ENCODE results near the gene PRDM16.

Gene PRDM16

DNA sequence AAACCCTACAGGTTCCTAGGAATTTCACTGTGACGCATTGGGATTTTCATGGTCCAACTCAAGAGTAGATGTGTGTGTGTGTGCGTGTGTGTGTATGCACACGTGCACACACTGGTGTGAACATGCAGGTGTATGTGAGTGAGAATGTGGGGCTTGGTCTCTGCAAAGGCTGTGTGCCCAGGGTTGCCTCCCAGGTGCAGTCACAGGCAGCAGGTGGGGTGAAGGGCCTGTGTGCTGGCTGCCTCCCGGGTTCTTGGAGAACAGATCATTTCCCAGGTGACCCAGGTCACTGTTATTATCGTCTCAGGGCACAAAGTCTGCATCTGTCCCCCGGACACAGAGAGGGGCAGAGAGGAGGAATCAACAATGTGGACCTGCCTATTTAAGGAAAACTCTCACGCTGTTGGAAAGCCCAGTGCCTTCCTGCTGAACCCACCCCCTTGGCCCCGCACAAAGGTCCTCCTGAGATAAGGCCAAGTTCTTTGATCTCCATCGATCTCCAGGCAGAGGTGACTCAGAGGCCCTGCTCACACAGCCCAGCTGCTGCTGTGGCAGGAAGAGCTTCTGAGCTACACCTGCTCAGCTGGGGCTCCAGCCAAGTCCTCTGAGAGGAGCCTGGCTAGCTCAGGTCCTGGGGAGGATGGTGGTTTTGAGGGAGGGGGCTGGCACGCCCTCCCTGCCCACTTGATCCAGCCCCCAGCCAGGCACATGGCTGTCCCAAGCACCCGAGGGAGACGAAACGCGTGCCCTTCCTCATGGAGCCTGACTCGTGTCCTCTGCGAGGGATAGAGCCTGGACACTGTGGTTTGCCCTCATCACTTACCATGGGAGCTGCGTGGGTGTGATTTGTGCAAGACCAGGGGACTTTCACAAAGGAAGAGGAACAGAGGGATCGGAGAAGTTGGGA lies 251.5 kb downstream of the PRDM16 start:
- H3K27me3 ChIP-seq (replicated peaks; ENCODE audit: control insufficient read depth, insufficient read depth, low read length, poor library complexity, severe bottlenecking), result peaks cover 3% of the 10 kb centered on the region
- DNase-seq, result no peak
- no peaks in the 10 kb centered on the region for H3K36me3 ChIP-seq (ENCODE audit: control insufficient read depth, insufficient read depth, low read length)
- no peaks in the 10 kb centered on the region for H3K4me1 ChIP-seq (ENCODE audit: control insufficient read depth, insufficient read depth, low read length, poor library complexity, severe bottlenecking)
- no peak overlapping the region for H3K4me3 ChIP-seq (ENCODE audit: insufficient read depth, low read depth, low read length, poor library complexity, severe bottlenecking)
- peaks cover 4% of the 10 kb centered on the region for H3K9me3 ChIP-seq (ENCODE audit: control insufficient read depth, low read length)
- no peak overlapping the region for H3K27ac ChIP-seq (ENCODE audit: insufficient read depth, low read length, poor library complexity, severe bottlenecking)

DNA sequence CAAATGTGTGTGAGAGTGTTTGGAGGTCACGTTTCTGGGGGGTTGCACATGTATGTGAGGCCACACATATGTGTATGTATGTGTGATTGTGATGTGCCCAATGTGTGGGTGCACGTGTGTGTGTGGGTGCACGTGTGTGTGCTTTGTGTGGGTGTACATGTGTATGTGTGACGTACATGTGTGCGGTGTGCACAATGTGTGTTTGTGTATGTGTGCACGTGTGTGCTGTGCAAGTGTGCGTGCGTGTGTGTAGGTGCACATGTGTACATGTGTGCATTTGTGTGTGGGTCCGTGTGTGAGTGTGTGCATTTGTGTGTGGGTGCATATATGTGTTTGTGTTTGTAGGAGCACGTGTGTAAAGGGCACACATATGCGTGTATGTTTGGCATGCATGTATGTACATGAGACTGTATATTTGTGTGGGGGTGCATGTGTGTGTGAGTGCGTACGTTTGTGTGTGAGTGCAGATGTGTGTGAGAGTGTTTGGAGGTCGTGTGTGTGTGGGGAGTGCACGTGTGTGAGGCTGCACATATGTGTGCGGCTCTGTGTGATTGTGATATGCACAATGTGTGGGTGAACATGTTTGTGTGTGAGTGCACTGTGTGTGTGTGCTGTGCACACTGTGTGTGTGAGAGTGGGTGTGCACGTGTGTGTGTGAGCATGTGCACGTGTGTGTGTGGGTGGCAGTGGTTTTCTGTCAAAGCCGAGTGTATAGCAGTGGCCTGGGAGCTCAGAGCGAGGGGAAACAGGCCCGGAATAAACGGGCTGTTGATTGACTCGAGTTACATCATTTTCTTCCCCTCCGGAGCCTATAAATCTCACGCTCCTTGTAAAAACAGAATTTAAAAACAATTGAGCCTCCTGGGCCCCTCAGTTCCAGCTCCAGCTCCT lies 252.8 kb downstream of the PRDM16 start:
- DNase-seq, result no peak
- no peak overlapping the region for H3K27ac ChIP-seq (ENCODE audit: insufficient read depth, low read length, poor library complexity, severe bottlenecking)
- no peak overlapping the region for H3K4me3 ChIP-seq (ENCODE audit: insufficient read depth, low read depth, low read length, poor library complexity, severe bottlenecking)
- H3K36me3 ChIP-seq (ENCODE audit: control insufficient read depth, insufficient read depth, low read length), result no peaks in the 10 kb centered on the region
- H3K27me3 ChIP-seq (replicated peaks; ENCODE audit: control insufficient read depth, insufficient read depth, low read length, poor library complexity, severe bottlenecking), result peaks cover 6% of the 10 kb centered on the region
- H3K4me1 ChIP-seq (ENCODE audit: control insufficient read depth, insufficient read depth, low read length, poor library complexity, severe bottlenecking), result no peaks in the 10 kb centered on the region
- H3K9me3 ChIP-seq (ENCODE audit: control insufficient read depth, low read length), result no peaks in the 10 kb centered on the region

- Histone ChIP-seq H3K36me3 (ENCODE audit: control insufficient read depth, insufficient read depth, low read length) (no peaks in the 10 kb centered on the region), H3K27ac (ENCODE audit: insufficient read depth, low read length, poor library complexity, severe bottlenecking) (no peak overlapping the region), H3K9me3 (ENCODE audit: control insufficient read depth, low read length) (no peaks in the 10 kb centered on the region), H3K27me3 (replicated peaks; ENCODE audit: control insufficient read depth, insufficient read depth, low read length, poor library complexity, severe bottlenecking) (peaks cover 6% of the 10 kb centered on the region), H3K4me3 (ENCODE audit: insufficient read depth, low read depth, low read length, poor library complexity, severe bottlenecking) (no peak overlapping the region), H3K4me1 (ENCODE audit: control insufficient read depth, insufficient read depth, low read length, poor library complexity, severe bottlenecking) (no peaks in the 10 kb centered on the region)
- no peak for DNase-seq
Measured at GRCh38 chr1:3322450-3323020, 253.5 kb downstream of the PRDM16 start.

GRCh38 chr1:3323021-3323795 lies 254.2 kb downstream of the PRDM16 start:
- no peak for DNase-seq
- H3K4me3 ChIP-seq (ENCODE audit: insufficient read depth, low read depth, low read length, poor library complexity, severe bottlenecking), result no peak overlapping the region
- H3K36me3 ChIP-seq (ENCODE audit: control insufficient read depth, insufficient read depth, low read length), result no peaks in the 10 kb centered on the region
- no peaks in the 10 kb centered on the region for H3K4me1 ChIP-seq (ENCODE audit: control insufficient read depth, insufficient read depth, low read length, poor library complexity, severe bottlenecking)
- H3K9me3 ChIP-seq (ENCODE audit: control insufficient read depth, low read length), result no peaks in the 10 kb centered on the region
- peaks cover 6% of the 10 kb centered on the region for H3K27me3 ChIP-seq (replicated peaks; ENCODE audit: control insufficient read depth, insufficient read depth, low read length, poor library complexity, severe bottlenecking)
- no peak overlapping the region for H3K27ac ChIP-seq (ENCODE audit: insufficient read depth, low read length, poor library complexity, severe bottlenecking)

DNA sequence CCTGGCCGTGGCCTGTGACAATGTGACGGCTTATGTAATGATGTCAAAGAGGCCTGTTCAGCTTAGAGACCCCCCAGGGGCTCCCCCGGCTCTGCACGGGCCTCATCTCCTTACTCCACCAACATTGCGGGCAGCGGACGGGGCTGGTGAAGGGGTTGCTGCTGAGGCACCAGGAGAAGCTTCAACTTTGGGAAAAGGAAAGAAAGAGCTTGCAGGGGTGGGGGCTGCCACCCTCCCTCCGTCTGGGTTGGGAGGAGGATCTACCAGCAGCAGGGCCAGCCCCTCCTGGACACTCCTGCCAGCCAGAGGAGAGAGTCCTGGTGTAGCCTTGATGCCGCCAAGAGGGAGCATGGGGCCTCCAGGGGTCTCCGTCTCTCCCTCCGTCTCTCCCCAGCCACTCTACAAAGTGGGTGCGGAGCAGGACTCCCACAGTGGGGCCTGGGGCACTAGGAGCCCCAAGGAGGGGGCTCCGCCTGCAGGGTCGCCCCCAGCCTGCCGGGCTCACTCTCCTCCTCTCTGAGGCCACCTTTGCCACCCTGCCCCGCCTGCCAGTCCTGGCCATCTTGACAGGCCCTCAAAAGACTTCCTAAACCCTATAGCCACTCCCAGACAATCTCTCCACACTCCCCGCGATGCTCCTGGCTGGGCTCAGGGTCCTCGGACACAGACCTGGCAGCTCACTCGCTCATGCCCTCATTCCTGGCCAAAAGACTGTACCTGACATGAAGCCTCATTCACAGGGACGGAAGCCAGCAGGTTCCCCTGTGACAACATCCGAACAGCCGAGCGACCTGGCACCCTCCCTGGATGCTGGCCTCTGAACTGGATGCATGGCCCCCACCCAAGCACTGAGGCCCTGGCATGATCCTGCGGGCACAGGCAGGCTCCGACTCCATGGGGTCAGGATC lies 255.0 kb downstream of the PRDM16 start:
- Histone ChIP-seq H3K27ac (ENCODE audit: insufficient read depth, low read length, poor library complexity, severe bottlenecking) (no peak overlapping the region), H3K4me1 (ENCODE audit: control insufficient read depth, insufficient read depth, low read length, poor library complexity, severe bottlenecking) (no peaks in the 10 kb centered on the region), H3K9me3 (ENCODE audit: control insufficient read depth, low read length) (no peaks in the 10 kb centered on the region), H3K4me3 (ENCODE audit: insufficient read depth, low read depth, low read length, poor library complexity, severe bottlenecking) (no peak overlapping the region), H3K36me3 (ENCODE audit: control insufficient read depth, insufficient read depth, low read length) (no peaks in the 10 kb centered on the region), H3K27me3 (replicated peaks; ENCODE audit: control insufficient read depth, insufficient read depth, low read length, poor library complexity, severe bottlenecking) (peaks cover 6% of the 10 kb centered on the region)
- DNase-seq, result no peak

GRCh38 chr1:3324704-3325535 lies 255.9 kb downstream of the PRDM16 start:
- peaks cover 10% of the 10 kb centered on the region for H3K27me3 ChIP-seq (replicated peaks; ENCODE audit: control insufficient read depth, insufficient read depth, low read length, poor library complexity, severe bottlenecking)
- H3K4me3 ChIP-seq (ENCODE audit: insufficient read depth, low read depth, low read length, poor library complexity, severe bottlenecking), result no peak overlapping the region
- H3K36me3 ChIP-seq (ENCODE audit: control insufficient read depth, insufficient read depth, low read length), result no peaks in the 10 kb centered on the region
- no peak overlapping the region for H3K27ac ChIP-seq (ENCODE audit: insufficient read depth, low read length, poor library complexity, severe bottlenecking)
- H3K4me1 ChIP-seq (ENCODE audit: control insufficient read depth, insufficient read depth, low read length, poor library complexity, severe bottlenecking), result no peaks in the 10 kb centered on the region
- no peaks in the 10 kb centered on the region for H3K9me3 ChIP-seq (ENCODE audit: control insufficient read depth, low read length)
- DNase-seq, result no peak

GRCh38 chr1:3326516-3327388 lies 257.7 kb downstream of the PRDM16 start:
- H3K4me1 ChIP-seq (ENCODE audit: control insufficient read depth, insufficient read depth, low read length, poor library complexity, severe bottlenecking), result no peaks in the 10 kb centered on the region
- no peaks in the 10 kb centered on the region for H3K36me3 ChIP-seq (ENCODE audit: control insufficient read depth, insufficient read depth, low read length)
- peaks cover 10% of the 10 kb centered on the region for H3K27me3 ChIP-seq (replicated peaks; ENCODE audit: control insufficient read depth, insufficient read depth, low read length, poor library complexity, severe bottlenecking)
- no peaks in the 10 kb centered on the region for H3K9me3 ChIP-seq (ENCODE audit: control insufficient read depth, low read length)
- DNase-seq, result no peak
- no peak overlapping the region for H3K4me3 ChIP-seq (ENCODE audit: insufficient read depth, low read depth, low read length, poor library complexity, severe bottlenecking)
- H3K27ac ChIP-seq (ENCODE audit: insufficient read depth, low read length, poor library complexity, severe bottlenecking), result no peak overlapping the region

GRCh38 chr1:3327389-3327702 lies 258.3 kb downstream of the PRDM16 start:
- peaks cover 10% of the 10 kb centered on the region for H3K27me3 ChIP-seq (replicated peaks; ENCODE audit: control insufficient read depth, insufficient read depth, low read length, poor library complexity, severe bottlenecking)
- DNase-seq, result no peak
- no peaks in the 10 kb centered on the region for H3K36me3 ChIP-seq (ENCODE audit: control insufficient read depth, insufficient read depth, low read length)
- no peak overlapping the region for H3K4me3 ChIP-seq (ENCODE audit: insufficient read depth, low read depth, low read length, poor library complexity, severe bottlenecking)
- H3K27ac ChIP-seq (ENCODE audit: insufficient read depth, low read length, poor library complexity, severe bottlenecking), result no peak overlapping the region
- no peaks in the 10 kb centered on the region for H3K4me1 ChIP-seq (ENCODE audit: control insufficient read depth, insufficient read depth, low read length, poor library complexity, severe bottlenecking)
- H3K9me3 ChIP-seq (ENCODE audit: control insufficient read depth, low read length), result no peaks in the 10 kb centered on the region

All from effector memory CD4-positive, alpha-beta T cell (primary cell).